D721Med (cell line): ENCODE data around the gene LRRN3.

Experiments used
- DNase-seq: peaks from one replicate; pipeline ENCODE4 v3.0.0; 2011; ENCODE audit warnings: low spot score; ENCODE audit not compliant: insufficient read length
- FAIRE-seq: peaks from 2 replicates; lab custom pipeline; 2011; peaks lifted over from hg19 to GRCh38; lab: Jason Lieb, UNC
- CTCF ChIP-seq: IDR thresholded peaks from 2 replicates; pipeline ENCODE4 v1.5.1; 2012; ENCODE audit warnings: mild to moderate bottlenecking, control low read depth; ENCODE audit not compliant: insufficient read depth; ENCODE audit errors: missing control alignments

LRRN3 gene

DNA sequence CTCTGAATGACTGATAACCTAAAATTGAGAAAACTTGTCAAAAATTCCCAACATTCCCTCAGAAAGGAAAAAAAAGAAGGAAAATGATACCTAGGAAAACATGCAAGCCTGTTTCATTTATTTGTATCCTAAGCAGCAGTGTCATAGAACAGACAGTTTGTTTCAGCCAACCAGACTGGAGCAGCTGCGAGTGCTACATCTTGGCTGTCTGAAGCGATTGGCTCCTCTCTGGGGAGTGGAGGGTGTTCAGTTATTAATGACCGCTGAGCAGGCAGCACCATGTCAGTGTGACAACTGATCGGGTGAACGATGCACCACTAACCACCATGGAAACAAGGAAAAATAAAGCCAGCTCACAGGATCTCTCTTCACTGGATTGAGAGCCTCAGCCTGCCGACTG, at the start of gene LRRN3:
Gene LRRN3 (plus strand): TSS at position 282 of the 400 bp plus-strand sequence. CDS start 31,646 bp downstream, outside the sequence.
- FAIRE-seq (no peak), DNase-seq (no peak)
- no peak for TF ChIP-seq CTCF

DNA sequence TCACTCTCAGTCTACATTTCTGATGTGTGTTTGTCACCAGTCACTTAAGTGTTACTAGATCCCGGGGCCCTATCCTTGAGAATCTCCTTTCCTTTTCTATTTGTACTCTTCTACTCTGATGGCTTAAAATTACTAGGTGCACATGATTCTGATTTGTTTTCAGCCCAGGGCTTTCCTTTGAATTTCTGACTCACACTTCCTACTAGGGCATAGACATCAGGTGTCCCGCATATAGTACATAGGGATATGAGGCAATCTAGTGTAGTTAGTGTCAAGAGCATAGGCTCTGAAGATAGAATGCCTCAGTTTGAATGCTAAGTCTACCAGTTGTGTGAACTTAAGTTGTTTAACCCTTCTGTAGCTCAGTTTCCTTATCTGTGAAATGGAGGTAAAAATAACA, 49.4 kb upstream of the LRRN3 start:
- TF ChIP-seq CTCF, result no peak
- DNase-seq, result no peak
- FAIRE-seq, result no peak

DNA sequence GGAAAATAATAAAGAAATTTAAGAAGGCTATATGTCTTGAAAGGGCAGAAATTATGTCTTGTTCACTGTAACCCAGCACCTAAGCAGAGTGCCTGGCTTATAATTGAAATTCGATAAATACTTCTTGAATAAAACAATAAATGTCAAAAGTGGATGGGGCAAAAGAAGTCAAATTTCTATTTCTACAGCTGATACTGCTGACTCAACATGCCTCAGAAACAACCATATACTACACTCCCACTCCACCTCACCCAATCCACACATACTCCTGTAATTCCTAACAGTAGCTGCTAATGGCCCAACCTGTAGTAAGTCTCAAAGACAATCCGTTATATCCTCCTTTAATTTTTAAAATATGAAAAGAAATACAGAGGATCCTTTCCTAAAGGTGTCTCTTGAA, 48.1 kb upstream of the LRRN3 start:
- TF ChIP-seq CTCF, result no peak
- DNase-seq (no peak), FAIRE-seq (no peak)

- DNase-seq (no peak), FAIRE-seq (no peak)
- TF ChIP-seq CTCF, result no peak
Measured at GRCh38 chr7:111043561-111043960, 47.4 kb upstream of the LRRN3 start.

DNA sequence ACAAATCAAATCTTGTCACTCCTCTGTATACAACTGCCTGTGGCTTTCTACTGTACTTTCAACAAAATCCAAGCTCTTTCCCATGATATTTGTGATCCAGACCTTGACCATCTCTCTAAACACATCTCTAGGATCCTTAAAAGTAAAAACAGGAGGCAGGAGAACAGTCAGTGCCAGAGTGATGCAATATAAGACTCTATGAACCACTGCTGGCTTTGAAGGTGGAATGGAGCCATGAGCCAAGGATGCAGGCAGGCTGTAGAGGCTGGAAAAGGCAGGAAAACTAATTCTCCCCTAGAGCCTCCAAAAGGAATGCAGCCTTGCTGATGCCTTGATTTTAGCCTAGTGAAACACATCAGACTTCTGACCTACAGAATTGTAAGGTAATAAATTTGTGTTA, 45.5 kb upstream of the LRRN3 start:
- no peak for FAIRE-seq
- no peak for TF ChIP-seq CTCF
- no peak for DNase-seq

DNA sequence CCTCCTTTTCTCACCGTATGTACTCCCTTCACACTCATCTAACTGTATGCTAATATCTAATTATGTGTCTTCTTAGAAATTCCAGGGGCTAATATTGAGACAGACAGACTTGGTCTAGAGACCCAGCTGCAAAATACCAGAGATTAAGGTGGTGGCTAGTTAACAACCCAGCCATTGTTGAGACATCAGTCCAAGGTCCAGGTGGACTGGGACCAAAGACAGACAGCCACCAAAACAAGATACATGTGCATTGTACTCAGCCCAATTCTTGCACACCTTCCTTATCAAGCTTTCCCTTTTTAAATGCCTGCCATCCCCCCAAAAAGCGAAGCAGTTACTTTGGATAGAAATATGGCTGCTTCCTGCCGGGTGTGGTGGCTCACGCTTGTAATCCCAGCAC, 43.3 kb upstream of the LRRN3 start:
- no peak for FAIRE-seq
- no peak for DNase-seq
- no peak for TF ChIP-seq CTCF

DNA sequence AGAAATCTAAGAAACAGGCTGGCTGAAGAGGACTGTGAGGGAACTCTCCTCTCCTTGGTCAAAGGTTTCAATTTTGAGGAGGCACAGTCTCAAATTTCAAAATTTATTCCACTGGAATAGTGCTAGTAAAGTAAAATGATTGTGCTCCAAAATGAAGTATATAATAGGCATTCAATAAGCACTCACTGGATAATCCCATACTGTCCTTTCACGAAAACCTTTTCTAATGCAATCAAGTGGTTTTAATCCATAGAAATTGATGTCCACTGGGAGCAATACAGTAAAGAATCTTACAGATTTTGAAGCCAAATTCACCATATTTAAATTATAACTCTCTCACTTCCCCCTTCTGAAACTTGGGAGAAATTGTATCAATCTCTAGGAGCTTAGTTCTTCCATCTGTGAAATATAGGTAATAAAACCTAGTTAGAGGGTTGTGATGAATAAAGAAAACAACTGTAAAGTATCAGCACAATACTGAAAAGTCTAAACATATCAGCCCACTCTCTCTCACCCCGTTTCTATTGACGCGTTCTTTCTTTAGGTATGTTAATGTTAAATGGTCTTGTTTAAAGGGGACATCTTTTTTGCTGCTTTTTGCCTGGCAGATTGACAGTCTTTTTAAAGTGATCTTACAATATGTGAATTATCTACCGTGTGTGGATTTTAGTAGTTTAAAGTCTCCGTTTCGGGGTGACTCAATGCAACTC, 40.8 kb upstream of the LRRN3 start:
- DNase-seq (no peak), FAIRE-seq (no peak)
- no peak for TF ChIP-seq CTCF
